Measurements from ENCODE around the gene TRIM67.
A peak's percentile ranks its signal among the peaks of the same experiment; 100 is the strongest.
"Not testable (repeated sequence)": the region's sequence is repeated elsewhere in the genome, so short reads cannot be mapped to it uniquely, and the experiment has no call there.

Gene TRIM67

GRCh38 chr1:231211005-231211857 lies 49.4 kb downstream of the TRIM67 start:
- peak; percentile 91 for TF ChIP-seq CTCF (IDR thresholded peaks at IDR 0.05; ENCODE audit: borderline replicate concordance, insufficient read depth, low read depth, low read length)
- H3K4me3 ChIP-seq (ENCODE audit: low read depth, low read length): peak overlapping the region; percentile 24

GRCh38 chr1:231212301-231212700 lies 50.4 kb downstream of the TRIM67 start:
- H3K4me3 ChIP-seq (ENCODE audit: low read depth, low read length): not testable (repeated sequence)

- no peak for TF ChIP-seq CTCF (IDR thresholded peaks at IDR 0.05; ENCODE audit: borderline replicate concordance, insufficient read depth, low read depth, low read length)
- no peak overlapping the region for H3K4me3 ChIP-seq (ENCODE audit: low read depth, low read length)
Observed at GRCh38 chr1:231213831-231214573, 52.1 kb downstream of the TRIM67 start.

- no peak for TF ChIP-seq CTCF (IDR thresholded peaks at IDR 0.05; ENCODE audit: borderline replicate concordance, insufficient read depth, low read depth, low read length)
- peak overlapping the region; percentile 23 for H3K4me3 ChIP-seq (ENCODE audit: low read depth, low read length)
Observed at GRCh38 chr1:231214918-231215680, 53.2 kb downstream of the TRIM67 start.

GRCh38 chr1:231215681-231216385 lies 54.0 kb downstream of the TRIM67 start:
- no peak for TF ChIP-seq CTCF (IDR thresholded peaks at IDR 0.05; ENCODE audit: borderline replicate concordance, insufficient read depth, low read depth, low read length)
- H3K4me3 ChIP-seq (ENCODE audit: low read depth, low read length): no peak overlapping the region

GRCh38 chr1:231216498-231216897 lies 54.6 kb downstream of the TRIM67 start:
- no peak overlapping the region for H3K4me3 ChIP-seq (ENCODE audit: low read depth, low read length)
- no peak for TF ChIP-seq CTCF (IDR thresholded peaks at IDR 0.05; ENCODE audit: borderline replicate concordance, insufficient read depth, low read depth, low read length)

GRCh38 chr1:231217056-231217455 lies 55.2 kb downstream of the TRIM67 start:
- no peak for TF ChIP-seq CTCF (IDR thresholded peaks at IDR 0.05; ENCODE audit: borderline replicate concordance, insufficient read depth, low read depth, low read length)

More at GRCh38 chr1:231217056-231217455, 55.2 kb downstream of the TRIM67 start:
- no peak overlapping the region for H3K4me3 ChIP-seq (ENCODE audit: low read depth, low read length)
